Stimulated activated CD8-positive, alpha-beta memory T cell treated with anti-CD3 and anti-CD28 coated beads, Interleukin-4, amount 100 ng/mL, for 1 hour (primary cell): ENCODE results near the gene MAPRE3.

Experiments
- DNase-seq, 2 donors: peaks; one replicate each; pipeline ENCODE4 v3.0.0-alpha.2; 2020; ENCODE audit warnings: low read depth in 2 of 2, low spot score in 1 of 2

MAPRE3 gene

GRCh38 chr2:26982102-26982742, 11.8 kb downstream of the MAPRE3 start:
- no peak for DNase-seq

- no peak for DNase-seq
These were observed 13.3 kb downstream of the MAPRE3 start for GRCh38 chr2:26983746-26984145.

- no peak for DNase-seq
These were observed 15.4 kb downstream of the MAPRE3 start for GRCh38 chr2:26985807-26986206.

DNA sequence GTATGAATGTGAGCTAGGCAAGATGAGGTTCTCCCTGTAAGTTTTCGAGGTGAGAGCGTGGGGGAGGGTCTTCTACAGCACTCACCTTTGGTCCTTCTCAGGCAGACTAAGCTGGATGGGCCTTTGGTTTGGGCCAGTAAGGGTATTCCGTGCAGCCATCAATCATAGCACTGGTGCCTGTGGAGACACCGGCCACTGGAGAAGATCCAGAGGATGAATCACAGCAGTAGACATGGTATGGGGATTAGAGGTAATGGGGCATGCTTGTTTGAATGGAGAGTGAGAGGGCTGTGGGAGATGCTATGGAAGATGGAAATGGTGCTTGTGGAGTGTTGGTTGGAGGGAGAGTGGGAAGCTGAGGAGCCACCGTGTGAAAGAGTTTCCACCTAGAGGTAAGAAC, 16.1 kb downstream of the MAPRE3 start:
- no peak for DNase-seq

DNA sequence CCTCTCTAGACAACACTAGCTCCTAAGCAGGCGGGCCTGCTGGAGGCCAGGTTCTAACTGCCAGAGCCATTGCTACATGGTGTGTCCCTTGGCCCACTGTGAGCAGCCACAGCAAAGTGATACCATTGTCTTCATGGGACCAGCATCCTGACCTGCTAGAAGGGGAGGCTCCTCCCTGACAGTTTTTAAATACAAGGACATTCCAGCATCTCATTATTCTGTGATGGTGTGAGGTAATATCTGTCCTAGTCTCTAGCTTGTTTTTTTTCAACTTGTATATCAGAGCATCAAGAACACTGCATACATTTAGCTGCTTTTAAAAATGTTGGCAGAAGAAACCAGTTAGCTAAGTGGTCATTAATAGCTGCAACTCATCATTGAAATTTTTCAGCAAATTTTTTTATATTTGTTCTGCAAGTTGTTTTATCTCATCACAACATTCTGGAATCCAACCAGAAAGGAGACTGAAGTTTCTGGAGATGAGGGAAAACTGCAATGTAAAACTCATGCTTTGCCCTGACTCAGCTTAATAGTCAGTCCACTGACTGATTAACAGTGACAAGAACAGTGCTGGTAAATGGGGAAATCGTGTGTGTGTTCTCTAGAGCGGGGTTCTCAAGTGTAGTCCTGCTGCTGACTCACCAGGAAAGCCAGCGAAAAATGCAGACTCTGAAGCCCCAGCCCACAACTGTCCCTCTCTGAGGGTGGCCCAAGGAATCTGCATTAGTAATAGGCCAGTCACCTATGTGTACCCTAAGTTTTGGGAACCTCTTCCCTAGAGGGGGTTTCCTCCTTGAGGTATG, 17.8 kb downstream of the MAPRE3 start:
- no peak for DNase-seq

GRCh38 chr2:26989156-26989555, 18.7 kb downstream of the MAPRE3 start:
- DNase-seq = no peak

DNA sequence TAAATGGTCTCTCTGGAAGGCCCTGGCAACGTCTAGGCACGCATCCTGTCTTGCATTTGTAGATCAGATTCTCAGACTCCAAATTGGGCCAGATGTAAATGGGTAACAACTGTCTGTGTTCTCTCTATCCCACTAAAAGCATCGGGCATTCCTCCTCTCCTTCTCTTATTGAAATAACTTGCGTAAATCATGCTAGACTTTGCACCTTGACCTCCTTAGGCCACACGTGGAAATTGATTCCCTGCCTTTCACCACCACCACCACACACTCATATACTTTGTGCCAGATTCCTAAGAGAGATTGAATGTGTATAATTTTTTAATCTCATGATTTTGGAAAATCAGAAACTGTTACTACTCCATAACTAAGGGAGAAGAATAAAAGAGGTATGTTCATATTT, 21.3 kb downstream of the MAPRE3 start:
- DNase-seq = no peak

GRCh38 chr2:26993768-26994167, 23.3 kb downstream of the MAPRE3 start:
- DNase-seq = no peak

GRCh38 chr2:26994983-26995382, 24.5 kb downstream of the MAPRE3 start:
- no peak for DNase-seq

GRCh38 chr2:26997394-26997793, 27.0 kb downstream of the MAPRE3 start:
- DNase-seq = no peak

GRCh38 chr2:26998323-26998722, 27.9 kb downstream of the MAPRE3 start:
- DNase-seq = no peak

DNA sequence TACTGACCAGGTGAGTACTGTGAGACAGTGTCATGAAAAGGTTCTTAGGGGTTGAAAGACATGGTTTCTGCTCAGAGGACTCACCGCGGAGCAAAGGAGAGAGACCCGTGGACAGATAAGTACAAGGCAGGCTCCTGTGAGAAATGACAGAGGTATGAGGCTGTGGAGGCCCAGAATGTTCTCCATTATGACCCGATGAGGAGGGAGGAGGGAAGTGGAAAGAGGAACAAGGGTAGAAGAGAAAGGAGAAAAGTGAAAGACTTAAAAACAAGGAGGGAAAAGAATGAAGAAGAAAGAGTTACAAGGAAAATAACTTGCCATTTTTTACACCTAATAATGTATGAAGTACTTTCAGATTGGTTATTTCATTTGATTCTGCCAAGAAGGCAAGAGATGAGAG, 29.8 kb downstream of the MAPRE3 start:
- DNase-seq = no peak

DNA sequence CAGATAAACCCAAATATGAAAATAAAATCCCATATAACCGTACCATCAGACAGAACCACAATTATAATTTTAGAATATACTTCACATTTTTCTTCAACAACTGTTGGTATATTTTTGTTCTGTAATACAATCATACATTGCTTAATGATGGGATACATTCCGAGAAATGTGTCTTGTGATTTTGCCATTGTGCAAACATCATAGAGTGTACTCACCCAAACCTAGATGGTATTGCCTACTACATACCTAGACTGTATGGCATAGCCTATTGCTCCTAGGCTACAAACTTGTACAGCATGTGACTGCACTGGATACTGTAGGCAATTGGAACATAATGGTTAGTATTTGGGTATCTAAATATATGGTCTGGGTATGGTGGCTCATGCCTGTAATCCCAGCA, 30.6 kb downstream of the MAPRE3 start:
- DNase-seq = no peak

DNA sequence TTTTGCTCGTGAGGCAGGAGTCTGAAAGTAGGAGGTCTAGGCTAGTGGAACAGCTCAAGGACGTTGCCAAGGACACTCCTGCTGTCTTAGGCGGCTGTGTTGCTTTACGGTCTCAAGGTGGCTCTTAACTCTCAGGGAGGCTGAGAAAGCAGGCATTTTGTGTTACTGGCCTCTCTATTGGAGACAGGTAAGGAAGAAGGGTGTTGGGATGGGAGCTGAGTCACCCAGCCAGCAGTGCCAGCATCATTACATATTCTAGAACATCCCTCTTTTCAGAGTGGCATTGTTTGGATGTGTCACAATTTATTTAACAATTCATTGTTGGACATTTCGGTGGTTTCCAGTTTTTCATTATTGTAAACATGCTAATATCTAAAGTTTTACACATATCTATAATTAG, 31.5 kb downstream of the MAPRE3 start:
- DNase-seq = no peak

- no peak for DNase-seq
These were observed 32.6 kb downstream of the MAPRE3 start for GRCh38 chr2:27003007-27003406.

GRCh38 chr2:27003857-27004256, 33.4 kb downstream of the MAPRE3 start:
- no peak for DNase-seq

GRCh38 chr2:27006602-27007415, 36.4 kb downstream of the MAPRE3 start:
- DNase-seq = no peak

DNA sequence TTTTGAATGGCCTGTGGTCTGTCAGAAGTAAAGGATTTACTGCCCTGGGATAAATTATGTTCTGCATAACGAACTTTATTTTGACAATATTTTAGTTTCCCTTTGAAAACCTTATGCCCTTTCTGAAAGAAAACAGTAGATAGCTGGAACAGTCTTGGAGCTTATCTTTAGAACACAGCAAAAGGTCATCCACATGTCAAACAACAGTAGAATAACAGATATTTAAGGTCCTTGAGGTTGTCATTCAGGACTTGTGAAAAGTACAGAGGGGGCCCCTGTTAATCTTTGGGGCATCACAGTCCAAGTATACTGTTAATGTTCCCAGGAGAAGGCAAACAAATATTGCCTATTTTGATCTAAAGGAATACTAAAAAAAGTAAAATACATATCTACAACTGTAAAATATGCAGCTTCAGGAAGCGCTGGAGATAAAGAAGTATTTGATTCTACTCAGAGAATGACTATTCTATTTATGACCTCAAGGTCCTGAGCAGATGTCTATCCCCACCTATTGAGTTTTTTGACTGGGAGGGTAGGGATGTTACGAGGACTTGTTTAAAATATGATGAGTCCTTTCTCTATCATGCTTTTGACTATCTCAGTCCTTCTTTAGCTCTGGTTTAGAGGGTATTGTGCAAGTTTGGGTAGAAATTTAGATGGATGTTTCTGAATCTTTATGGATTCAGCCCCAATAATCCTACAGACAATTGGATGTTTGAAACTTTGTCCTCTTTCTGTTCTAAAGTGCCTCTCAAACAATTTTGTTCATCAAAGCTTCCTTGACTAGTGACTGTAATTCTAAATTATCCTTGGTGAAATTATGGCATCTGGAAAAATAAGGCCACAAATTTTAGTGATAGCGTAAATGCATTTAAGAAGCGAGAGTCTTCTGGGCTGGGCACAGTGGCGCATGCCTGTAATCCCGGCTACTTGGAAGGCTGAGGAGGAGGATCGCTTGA, 37.3 kb downstream of the MAPRE3 start:
- DNase-seq = no peak

DNA sequence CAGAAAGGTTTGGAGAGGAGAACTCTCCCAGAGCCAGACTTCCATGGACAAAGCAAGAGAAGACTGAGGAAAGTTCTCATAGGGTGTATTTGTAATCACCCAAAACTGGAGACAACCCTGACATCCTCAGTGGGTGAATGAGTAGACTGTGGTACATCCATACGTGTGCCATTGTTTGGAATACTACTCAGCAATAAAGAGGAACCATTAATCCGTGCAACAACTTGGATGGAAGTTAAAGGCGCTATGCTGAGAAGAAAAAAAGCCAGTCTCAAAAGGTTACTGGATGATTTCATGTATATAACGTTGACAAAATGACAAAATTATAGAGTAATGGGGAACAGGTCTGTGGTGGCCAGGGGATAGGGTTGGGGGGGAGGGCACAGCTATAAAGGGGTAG, 38.2 kb downstream of the MAPRE3 start:
- no peak for DNase-seq

DNA sequence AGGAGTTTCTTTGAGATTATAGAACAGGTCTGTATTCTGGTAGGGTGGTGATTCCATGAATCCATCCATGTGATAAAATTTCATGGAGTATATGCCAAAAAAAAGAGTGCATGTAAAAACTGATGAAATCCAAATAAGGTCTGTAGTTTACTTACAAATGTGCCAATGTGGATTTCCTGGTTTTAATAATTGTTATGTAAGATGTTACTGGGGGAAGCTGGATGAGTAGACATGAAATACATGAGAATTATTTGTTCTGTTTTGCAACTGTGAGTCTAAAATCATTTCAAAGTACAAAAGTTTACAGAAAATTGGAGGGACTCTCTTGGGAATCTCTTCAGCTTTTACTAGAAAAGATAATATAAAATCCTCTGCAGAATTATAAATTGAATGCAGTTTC, 38.6 kb downstream of the MAPRE3 start:
- DNase-seq = no peak

- DNase-seq = no peak
These were observed 39.3 kb downstream of the MAPRE3 start for GRCh38 chr2:27009716-27010115.
